Measurements from ENCODE around the gene ALOX15.
"Not testable (repeated sequence)": the region's sequence is repeated elsewhere in the genome, so short reads cannot be mapped to it uniquely, and the experiment has no call there.

ALOX15 gene

DNA sequence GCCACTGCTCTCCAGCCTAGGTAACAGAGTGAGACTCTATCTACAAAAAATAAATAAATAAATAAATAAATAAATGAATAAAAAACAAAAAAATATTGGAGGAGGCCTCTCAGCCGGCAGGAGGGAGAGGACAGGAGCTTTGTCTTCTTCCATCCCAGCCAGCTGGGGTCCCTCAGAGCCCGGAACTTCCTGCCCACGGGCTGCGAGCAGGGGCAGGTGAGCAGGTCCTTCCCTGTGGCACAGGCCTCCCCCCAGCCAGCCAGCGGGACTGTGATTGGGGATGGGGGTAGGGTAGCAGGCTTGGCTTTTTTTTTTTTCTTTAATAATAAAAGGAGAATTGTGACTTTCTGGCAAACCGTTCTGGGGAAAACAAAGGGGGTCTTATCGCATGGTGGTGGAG is 47.1 kb downstream of the ALOX15 start:
- DNase-seq (ENCODE audit: low read depth, low spot score), result no peak

DNA sequence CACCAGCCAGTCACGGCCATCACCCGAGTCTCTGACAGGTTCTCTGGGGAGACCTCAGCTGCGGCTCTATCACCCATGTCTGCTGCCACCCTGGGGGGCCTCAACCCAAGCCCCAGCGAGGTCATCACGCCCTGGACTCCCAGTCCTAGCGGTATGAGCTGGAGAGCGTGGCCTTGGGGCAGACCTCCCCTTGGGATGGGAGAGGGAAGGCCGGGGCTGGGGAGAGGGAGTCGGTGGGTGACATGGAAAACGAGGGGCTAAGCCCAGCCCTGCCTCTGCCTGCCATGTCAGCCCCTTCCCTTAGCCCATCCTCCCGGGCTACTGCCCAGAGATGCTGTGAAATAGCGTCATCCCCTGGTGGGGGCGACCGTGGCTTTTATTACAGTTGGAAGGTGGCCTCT is 48.5 kb downstream of the ALOX15 start:
- DNase-seq (ENCODE audit: low read depth, low spot score), result no peak

DNA sequence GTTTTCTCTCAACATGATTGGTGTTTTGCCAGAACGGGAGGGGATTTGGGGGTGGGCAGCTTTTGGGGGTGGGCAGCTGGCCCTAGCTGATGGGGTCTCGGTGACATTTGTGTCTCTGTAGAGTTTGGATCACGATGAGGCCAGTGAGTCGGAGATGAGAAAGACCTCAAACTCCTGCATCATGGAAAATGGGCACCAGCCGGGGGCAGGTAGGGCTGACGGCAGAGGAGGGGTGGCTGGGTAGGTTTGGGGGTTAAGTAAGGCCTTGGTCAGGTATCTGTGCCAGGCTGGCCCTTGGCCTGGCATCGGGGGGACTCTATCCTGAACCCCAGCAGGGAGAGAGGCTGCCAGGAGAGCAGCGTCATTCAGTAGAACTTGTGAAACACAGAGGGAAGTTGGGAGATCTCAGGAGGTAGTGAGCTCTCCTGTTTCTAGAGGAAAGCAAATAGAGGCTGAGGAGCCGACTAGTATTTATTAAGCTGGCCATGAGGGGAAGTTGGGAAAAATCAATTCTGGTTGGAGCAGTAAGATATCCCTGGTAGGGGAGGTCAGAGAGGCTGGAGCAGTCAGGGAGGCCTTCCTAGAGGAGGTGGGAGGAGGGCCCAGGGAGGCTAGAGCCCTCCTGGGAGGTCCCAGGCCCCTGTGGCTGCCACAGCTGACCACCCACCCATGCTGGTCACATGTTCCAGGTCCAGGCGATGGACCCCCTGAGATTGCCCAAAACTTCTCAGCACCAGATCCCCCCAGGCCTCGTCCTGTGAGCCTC is 49.1 kb downstream of the ALOX15 start:
- no peak for DNase-seq (ENCODE audit: low read depth, low spot score)

DNA sequence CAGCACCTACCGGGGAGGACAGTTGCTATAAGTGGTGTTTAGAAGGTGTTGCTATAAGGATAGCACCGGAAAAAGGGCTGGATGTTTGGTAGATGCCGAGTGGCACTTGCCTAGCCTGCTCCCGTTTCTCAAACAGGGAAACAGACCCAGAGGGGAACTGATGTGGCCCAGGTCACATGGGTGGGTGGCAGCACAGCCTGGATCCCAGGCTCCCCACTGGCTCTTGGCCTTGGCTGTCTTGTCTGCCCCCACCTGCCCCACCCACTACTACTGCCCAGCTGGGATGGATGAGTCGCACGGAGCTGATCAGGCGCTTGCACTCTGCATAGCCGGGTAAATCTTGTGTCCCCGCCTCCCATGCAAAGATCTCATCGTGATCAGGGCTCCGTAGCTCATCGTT is 49.9 kb downstream of the ALOX15 start:
- peak; percentile 17 for DNase-seq (ENCODE audit: low read depth, low spot score)

DNA sequence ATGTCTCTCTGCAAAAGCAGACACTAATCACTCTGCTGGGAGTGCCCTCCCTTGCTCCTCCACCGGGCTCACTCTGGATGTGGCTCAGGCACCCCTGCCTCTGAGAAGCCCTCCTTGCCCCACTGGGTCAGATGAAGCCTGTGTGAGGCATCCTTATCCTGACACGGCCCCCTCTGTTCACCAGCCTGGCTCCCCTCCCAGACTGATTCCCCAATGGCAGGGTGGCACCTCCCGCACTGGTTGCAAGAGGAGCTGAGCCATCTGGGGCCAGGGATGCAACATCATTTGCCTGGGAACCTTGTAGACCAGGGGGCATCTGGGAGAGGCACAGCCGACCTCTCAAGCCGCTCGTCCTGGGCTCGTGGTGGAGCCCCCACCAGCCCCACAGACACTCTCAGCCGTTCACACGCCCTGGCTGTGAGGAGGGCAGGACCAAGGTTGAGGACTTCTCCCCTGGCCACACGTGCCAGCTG is 50.5 kb downstream of the ALOX15 start:
- DNase-seq (ENCODE audit: low read depth, low spot score), result no peak

DNA sequence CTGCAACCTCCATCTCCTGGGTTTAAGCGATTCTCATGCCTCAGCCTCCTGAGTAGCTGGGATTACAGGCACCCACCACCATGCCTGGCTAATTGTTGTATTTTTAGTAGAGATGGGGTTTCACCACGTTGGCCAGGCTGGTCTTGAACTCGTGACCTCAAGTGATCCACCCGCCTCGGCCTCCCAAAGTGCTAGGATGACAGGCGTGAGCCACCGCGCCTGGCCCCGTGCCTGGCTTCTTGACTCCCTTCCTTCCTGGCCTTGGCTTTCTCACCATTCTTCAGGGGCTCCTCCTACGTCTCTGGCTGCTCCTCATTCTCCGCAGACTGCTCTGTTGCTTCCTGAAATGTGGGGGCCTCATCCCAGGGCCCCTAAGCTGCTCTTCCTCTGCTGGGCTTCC is 51.4 kb downstream of the ALOX15 start:
- not testable (repeated sequence) for DNase-seq (ENCODE audit: low read depth, low spot score)

DNA sequence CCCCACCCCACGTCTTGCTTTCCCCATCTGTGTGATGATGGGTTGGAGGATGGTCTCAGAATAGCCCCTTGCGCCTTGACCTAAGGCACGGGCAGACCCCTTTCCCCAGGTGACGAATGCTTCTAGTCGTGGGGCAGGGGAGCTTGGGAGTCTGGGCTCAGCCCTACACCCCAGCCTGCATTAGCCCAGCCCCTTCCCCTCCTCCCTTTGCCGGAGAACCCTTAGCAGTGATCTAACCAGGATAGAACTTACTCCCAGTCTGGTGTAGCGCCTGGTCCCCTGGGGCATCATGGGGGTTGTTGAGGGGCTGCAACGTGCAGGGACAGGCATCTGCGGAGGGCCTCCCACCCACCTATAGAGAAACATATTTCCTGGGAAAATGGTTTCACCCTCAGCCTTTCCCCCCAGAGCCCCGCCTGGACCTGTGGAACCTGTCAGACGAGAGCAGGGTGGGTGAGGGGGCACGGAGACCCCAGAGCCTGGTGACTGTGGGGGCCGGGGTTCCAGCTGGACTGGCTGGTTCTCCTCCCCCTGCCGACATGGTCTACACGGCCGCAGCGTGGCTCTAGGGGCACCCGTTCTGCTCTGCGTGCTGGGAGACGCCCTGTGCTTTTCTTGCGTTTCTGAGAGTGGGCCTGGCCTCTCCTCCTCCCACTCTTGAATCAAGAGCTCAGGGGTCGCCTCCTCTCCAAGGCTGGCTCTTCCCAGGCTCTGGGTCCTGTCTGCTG is 52.4 kb downstream of the ALOX15 start:
- DNase-seq (ENCODE audit: low read depth, low spot score), result no peak

DNA sequence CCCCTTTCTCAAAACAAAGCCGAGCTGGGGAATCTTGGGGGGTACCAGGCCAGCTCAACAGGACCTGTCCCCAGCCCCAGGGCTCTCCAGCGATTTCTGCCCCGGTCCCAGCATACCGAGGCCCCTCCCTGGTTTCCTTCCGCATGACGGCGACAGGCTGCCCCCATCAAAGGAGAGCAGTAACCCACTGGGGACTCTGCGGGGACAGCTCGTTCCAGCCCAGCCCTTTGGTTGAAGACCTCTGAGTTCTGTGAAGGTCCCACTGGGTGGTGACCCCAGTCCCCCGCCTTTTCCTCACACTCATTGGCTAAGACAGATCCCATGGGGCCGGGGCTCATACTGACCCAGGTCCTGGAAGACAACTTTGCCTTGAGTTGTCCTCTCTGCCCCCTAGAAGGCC is 53.1 kb downstream of the ALOX15 start:
- DNase-seq (ENCODE audit: low read depth, low spot score), result no peak

DNA sequence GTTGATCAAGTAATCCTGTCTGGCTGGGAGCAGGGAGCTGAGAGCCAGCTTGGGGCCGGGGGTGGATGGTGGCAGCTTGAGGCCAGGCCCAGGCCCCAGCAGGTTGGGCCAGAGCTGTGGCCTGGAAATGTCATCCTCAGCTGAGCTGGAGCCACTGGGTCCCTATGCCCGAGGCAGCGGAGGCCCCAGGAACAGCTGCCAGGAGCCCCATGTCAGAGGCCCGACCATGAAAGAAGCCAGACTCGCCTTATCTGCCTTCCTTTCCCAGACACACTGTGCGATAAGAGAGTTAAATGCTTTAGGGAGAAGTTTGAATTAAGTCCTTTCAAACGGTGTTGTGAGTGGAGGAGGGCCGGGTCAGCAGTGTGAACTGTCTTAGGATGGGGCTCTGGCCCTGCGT is 53.7 kb downstream of the ALOX15 start:
- DNase-seq (ENCODE audit: low read depth, low spot score), result no peak

DNA sequence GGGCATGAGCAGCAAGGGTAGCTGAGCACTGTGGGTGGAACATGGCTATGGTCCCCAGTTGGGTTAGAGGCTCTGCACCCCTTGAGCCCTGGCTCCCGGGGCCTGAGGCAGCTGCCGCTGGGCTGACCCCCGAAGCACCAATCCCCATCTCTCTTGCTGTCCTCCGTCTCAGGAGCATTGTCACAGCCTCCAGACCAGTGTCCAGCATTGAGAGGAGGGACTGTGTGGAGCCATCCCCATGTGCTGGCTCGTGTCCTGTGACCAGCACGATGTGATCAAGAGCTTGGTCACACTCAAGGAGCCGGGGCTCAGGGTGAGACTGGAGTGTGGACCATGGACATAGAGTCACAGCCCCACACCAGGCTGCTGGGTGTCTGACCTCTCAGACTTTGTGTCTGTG is 54.3 kb downstream of the ALOX15 start:
- no peak for DNase-seq (ENCODE audit: low read depth, low spot score)

DNA sequence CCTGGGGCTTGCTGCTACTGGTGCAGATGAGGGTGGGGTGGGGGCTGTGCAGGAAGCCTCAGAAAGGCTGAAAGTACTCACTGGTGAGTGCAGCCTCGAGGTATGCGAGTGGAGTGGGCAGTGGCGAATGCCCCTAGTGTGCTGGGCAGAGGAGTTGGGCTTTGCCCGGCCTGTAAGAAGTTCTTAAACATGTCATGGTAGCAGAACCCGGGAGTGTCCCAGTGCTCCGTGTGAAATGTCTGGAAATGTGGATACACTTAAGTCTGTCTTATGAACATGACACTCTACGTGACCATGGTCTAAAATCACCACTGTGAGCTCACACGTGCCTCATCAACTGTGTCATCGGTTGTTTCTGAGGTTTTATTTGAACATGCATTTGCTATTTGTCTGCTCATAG is 55.4 kb downstream of the ALOX15 start:
- no peak for DNase-seq (ENCODE audit: low read depth, low spot score)

DNA sequence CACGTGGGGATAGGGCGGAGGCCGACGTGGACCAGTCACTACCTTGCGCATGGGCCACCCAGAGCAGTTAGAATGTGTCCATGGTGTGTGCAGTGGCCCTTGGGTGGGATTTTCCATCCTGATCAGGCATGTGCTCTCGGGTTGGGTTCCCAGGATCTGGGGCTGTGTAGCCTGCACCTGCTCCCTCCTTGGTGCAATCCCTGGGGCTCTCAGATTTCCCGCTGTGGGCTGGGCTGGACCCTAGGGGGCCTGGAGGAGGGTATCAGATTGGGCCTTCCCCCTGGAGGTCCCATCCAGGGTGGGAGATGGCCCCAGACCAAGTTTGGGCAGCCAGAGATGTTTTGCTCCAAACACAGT is 55.9 kb downstream of the ALOX15 start:
- no peak for DNase-seq (ENCODE audit: low read depth, low spot score)

DNA sequence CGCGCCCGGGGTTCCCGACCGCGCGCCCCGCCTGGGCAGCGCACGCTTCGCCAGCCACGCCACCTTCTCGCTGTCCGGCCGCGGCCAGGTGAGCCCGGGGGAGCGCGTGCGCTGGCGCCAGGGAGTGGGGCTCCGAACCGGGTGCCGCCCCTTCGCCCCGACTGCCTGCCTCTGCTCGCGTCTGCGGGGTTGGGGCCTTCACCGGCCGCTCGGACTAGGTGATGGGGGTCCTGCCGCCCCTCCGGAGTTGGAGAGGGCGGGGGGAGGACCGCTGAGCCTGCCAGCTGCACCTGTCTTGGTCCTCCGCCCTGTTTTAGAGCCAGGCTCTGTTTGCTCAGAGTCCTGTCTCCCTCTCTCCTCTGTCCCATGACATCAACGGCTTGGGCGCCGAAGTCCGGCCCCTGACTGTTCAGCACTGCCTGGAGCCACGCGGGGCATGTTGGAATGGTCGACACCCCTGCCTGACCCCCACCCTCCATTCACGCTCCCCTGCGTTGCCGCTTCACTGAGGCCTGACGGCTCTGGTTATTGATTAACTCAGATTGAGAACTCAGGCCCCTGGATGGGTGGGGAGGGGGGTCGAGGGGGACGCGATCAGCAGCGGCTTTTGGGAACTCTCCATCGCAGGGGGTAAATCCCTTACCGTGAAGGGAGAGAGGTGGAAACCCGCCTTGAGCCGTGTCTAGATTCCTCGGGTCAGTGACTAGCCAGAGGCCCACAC is 56.4 kb downstream of the ALOX15 start:
- no peak for DNase-seq (ENCODE audit: low read depth, low spot score)

DNA sequence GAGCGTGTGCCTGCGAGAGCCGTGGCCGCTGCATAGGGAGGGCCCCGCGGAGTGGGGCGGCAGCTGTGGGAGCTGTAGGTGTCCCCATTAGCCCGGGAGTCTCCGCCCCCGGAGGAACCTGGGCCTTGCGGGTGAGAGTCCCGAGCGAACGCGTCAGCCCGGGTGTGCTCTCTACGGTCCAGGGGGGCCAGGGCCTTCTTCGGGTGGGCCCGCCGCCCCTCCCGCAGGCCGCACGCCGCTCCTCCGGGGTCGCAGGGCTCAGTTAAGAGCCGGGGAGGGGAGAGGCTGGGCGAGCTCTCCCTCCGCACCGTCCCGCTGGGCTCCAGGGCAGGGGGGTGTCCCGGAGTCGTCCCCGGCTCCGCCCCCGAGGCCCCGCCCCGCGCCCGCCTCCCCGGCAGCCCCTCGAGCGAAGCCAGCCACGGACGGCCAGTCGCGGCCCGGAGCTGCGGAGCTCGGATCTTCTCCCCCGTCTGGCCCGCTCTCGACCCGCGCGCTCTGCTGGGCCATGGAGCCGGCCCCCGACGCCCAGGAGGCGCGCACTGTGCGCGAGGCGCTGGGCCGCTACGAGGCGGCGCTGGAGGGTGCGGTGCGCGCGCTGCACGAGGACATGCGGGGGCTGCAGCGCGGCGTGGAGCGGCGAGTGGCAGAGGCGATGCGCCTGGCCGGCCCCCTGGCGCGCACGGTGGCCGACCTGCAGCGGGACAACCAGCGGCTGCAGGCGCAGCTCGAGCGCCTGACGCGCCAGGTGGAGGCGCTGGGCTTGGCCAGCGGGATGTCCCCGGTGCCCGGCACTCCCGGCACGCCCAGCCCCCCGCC is 57.2 kb downstream of the ALOX15 start, which contains the start of gene SMTNL2:
SMTNL2 (plus strand) TSS at position 429 of the 816 bp plus-strand sequence; CDS start at position 506, 77 bp downstream.
- peak; percentile 27 for DNase-seq (ENCODE audit: low read depth, low spot score)

DNA sequence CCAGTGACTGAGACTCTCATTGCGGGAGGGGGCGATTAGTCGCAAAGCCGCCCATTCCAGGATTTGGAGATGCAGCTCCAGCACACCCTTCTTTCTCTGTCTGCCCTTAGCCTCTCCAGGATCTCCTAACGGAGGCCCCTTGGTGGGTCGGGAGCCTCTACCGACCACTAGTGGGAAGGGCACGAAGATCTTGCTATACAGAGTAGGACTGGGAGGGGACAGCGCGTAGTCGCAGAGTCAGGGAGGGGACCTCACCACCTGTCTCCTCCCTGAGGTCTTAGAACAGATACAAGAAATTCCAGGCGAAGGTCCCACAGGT is 57.7 kb downstream of the ALOX15 start:
- peak; percentile 41 for DNase-seq (ENCODE audit: low read depth, low spot score)

DNA sequence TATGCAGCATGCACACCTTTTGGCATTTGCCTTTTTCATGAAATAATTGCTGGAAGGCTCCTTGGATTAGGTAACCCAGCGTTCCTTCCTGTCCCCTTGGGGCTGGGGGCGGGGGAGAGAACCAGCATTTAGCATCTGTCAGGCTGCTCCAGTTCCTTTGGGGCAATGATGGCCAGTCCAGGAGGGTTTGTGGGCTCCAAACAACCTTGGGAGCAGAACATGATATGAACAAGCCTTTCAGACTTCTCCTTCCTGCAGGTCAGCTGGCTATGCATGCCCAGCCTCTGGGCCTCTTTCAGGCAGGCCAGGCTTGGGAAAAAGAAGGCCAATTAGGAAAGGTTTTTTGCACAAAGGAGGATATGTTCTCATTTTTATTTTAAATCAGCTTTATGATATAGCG is 58.3 kb downstream of the ALOX15 start:
- no peak for DNase-seq (ENCODE audit: low read depth, low spot score)

DNA sequence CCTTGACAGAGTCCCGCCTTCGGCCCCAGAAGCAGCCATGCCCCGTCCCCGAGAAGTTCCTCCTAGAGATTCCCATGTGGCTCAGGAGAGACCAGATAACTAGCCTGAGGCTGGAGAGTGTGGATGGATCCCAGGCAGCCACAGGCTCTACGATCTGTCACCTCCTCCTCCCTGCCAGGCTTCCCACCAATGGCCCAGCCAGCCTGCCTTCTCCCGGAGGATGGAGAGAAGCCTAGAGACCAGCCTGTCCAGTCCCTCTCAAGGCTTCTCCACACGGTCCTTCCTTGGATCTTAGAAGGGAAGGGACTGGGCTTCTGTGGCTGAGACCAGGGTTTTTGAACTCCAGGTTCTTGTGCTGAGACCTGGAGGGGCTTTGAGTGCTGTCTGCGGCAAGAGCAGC is 58.8 kb downstream of the ALOX15 start:
- no peak for DNase-seq (ENCODE audit: low read depth, low spot score)

DNA sequence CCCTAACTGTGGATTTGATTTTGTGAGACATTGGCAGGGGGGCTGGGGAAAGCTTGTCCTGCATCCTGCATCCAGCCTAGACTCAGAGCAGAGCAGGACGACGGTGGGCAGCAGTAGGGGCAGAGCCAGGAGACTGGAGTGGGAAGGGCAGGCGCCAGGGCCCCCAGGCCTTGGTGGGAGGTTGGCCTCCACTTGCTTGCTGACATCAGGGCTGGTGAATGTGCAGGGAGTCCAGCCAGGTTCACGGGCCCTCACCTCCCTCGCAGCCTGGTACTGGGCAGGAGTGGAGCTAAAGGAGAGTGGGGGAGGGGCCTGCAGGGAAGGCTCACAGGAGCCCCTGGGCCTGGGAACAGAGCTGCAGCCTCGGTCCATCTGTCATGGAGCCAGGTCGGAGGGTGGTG is 59.4 kb downstream of the ALOX15 start:
- no peak for DNase-seq (ENCODE audit: low read depth, low spot score)
